ENCODE measurements around the gene CAMKV.

GRCh38 chr3:49912881-49913281 lies 43.2 kb upstream of the CAMKV start:
- no peak for TF ChIP-seq YY1 (IDR thresholded peaks at IDR 0.05; ENCODE audit: insufficient read depth, insufficient read length)
- no peak for TF ChIP-seq ZNF274 (IDR thresholded peaks at IDR 0.05; ENCODE audit: low read depth, low read length)
- TF ChIP-seq SUZ12 (IDR thresholded peaks at IDR 0.05; ENCODE audit: extremely low read depth, insufficient read depth, insufficient read length), result no peak

Data from NT2/D1 (cell line).